CD1c-positive myeloid dendritic cell (primary cell): Measurements from ENCODE around the gene PTDSS2.
"Not testable (repeated sequence)": the region's sequence is repeated elsewhere in the genome, so short reads cannot be mapped to it uniquely, and the experiment has no call there.

Experiments
- DNase-seq: peaks from one replicate; pipeline ENCODE4 v3.0.0-alpha.2; 2016; ENCODE audit errors: extremely low spot score

Gene PTDSS2

DNA sequence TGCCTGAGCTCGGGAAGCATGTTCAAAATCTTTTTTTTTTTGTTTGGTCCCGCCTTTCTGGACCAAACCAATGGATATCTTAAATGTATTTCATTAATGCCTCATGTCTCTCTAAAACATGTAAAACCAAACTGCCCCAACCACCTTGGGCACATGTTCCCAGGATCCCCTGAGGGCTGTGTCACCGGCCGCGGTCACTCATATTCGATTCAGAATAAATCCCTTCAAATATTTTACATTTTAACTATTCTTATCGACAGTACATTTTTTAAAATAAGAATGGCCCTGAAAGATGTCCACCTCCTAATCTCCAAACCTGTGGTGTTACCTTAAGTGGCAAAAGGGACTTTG lies 54.9 kb downstream of the PTDSS2 start:
- DNase-seq = no peak

DNA sequence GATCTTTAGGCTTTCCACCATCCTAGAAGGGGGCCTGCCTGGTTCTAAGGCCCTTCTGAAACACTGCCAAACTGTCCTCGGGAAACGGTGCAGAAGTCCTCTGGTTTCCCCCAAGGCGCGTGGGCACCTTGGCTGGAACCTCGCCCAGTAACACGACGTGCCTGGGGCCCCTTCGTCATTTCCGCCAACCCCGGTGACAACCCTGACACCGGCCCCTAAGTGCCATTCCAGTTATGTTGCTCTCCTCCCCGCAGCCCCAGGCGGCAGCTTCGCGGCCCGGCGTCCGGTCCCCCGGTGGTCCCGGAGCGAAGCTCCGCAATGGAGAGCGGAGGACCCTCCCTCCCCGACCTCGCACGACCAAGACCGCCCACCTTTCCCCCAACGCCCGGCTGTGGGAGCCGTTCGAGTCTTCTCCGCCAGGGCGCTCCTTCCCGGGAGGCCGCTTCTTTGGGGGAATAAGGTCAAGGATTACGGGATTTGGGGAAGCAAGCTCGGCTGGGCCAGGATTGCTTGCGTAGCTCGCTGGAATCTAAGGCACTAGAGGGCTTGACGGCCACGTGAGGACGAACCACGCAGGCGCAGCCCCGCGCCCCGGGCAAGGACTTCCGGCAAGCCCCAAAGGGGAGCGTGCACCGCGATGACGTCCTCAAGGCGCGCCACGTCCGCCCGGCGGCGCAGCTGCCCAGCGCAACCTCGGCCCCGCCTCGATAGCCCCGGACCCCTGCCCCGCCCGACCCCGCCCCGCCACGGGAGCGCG lies 56.3 kb downstream of the PTDSS2 start:
- peak; percentile 99 for DNase-seq

DNA sequence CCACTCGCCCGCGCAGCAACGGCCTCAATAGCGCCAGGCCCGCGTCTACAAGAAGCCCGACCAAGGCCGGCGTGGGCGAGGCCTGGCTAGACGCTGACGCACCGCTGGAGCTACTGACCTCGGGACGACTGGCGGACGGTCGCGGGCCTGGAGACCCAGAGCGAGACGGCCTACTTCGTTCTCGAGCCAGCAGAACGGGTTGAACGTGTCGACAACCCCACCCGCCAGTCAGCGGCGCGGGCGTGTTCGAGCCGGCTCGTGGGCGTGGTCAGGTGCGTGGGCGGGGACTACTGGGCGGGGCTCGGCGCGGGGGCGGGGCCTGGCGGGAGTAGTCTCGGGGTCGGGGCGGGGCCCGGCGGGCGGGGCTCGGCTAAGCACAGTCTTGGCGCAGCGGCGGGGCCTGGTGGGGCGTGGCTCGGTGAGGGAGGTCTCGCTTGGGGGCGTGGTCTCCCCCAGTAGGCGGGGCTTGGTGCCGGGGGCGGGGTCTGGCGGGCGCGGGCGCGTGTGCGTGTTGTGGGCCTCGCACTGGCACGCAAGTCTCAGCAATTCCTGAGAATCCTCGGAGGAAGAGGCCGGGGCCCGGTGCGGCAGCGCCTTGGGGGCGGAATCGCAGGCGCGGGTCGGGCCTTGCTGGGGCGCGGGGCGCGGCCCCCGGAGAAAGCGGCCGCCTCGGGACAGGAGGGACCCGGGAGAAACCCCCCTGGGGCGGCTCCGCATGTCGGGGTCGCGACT lies 57.1 kb downstream of the PTDSS2 start, which contains the start of gene RNH1:
TSS of gene RNH1 (minus strand) at position 248 of the 732 bp plus-strand sequence. CDS start 5,080 bp downstream, outside the sequence.
- DNase-seq = peak; percentile 99

DNA sequence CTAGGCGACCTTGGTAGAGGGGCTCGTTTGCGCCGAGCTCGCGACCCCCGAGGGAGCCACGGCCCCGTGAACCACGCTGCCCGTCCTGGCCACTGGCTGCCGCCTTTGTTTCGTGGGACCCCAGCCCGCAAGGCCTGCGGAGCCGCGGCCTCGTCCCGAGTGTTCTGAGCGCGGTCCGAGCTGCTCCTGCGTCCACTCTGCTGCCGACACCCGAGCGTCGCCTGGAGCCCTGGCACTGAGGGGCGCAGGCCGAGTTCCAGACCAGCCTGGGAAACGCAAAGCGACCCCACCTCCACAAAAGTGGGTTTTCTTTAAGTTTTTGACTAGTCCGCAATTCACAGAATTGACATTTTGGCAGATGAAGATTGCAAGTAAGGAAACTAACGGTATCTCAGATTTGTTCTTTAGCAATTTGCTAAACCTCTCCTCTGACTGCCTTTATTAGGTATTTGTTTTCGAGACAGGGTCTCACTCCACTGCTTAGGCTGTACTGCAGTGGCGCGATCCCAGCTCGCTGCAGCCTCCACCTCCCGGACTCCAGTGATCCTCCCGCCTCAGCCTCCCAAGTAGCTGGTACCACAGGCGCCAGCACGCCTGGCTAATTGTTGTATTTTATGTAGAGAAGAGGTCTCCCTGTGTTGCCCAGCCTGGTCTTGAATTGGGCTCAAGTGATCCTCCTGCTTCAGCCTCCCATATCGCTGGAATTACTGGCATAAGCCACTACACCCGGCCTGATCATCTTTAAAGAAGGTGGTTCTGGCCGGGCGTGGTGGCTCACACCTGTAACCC lies 57.8 kb downstream of the PTDSS2 start:
- no peak for DNase-seq

DNA sequence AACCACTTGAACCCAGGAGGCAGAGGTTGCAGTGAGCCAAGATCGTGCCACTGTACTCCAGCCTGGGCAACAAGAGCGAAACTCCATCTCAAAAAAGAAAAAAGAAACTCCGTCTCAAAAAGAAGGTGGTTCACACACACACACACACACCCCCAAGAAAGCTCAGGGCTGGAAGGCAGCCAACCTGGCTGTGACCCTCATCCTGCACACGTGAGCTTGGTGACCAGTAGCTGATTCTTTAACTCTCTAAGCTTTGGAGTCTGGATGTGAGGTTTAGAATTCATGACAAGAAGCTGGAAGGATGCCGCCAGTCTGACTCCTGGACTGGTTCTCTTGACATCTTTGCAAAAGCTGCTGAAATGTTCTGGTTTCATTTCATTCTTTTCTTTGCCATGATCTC lies 58.9 kb downstream of the PTDSS2 start:
- DNase-seq = no peak

DNA sequence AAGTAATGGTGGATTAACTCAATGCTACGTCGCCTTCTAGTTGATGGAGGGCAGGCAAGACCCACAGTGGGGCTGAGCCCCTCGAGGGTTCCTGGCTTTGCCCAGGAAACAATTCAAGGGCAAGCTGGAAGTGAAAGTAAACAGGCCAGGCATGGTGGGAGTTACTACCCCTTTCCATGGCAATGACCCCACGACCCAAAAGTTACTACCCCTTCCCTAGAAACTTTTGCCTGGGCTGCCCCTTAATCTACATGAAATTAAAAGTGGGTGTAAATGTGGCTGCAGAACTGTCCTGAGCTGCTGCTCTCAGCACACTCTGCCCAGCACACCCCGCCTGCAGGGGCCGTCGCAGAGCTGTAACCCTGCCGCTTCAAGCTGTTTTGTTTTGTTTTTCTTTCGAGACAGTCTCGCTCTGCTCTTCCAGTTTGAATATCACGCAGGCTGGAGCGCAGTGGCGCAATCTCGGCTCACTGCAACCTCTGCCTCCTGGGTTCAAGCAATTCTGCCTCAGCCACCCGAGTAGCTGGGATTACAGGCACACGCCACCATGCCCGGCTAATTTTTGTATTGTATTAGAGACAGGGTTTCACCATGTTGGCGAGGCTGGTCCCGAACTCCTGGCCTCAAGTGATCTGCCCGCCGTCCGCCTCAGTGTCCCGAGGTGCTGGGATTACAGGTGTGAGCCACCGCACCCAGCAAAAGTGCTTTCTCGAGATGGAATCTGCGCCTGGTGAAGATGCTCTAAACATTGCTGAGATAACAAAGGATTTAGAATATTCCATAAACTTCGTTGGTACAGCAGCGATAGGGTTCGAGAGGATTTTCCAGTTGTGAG lies 62.9 kb downstream of the PTDSS2 start:
- peak; percentile 78 for DNase-seq

DNA sequence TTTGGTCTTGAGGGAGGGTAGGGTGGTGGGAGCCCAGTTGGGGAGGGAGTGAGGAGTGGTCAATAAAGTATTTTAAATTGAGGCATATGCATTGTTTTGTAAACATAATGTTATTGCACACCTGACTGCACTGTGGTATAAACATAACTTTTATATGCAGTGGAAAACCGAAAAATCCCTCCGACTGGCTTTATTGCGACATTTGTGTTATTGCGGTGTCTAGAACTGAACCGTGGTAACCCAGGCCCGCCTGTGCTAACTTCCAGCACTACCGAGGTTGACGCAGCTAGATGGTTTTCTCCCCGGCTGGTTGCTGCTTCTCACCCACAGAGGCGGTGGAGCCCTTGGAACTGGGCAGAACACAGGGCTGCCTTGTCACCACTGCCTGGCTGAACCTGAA lies 64.5 kb downstream of the PTDSS2 start:
- no peak for DNase-seq

DNA sequence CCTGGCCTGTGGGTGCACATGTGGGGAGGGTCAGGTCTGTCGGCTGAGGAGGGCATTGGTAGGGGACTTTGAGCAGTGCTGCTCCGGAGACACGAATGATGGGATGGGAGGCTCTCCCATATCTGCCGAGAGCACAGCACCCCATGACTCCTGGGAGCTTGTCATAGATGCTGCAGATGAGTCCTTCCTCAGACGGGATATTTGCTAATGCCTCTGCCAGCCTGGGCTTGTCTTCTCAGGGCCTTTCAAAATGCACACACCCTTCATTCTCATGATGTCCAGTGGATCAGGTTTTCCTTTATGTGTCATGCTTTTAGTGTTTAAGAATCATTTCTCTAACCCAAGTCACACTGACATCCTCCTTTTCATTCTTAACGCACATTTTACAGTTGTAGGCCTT lies 65.1 kb downstream of the PTDSS2 start:
- no peak for DNase-seq

DNA sequence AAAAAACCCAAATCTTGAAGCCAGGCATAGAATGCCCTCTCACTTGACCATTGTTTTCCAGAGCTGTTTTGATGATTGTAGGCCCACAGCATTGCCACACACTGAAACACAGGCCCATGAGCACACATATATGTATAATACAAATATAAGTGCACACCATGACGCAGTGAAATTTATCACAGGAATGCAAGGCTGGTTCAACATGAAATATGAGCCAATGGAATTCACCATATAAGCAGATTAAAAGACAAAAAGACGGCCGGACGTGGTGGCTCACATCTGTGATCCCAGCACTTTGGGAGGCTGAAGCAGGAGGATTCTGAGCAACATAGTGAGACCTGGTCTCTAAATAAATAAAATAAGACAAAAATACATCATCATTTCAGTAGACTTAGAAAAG lies 66.3 kb downstream of the PTDSS2 start:
- no peak for DNase-seq

DNA sequence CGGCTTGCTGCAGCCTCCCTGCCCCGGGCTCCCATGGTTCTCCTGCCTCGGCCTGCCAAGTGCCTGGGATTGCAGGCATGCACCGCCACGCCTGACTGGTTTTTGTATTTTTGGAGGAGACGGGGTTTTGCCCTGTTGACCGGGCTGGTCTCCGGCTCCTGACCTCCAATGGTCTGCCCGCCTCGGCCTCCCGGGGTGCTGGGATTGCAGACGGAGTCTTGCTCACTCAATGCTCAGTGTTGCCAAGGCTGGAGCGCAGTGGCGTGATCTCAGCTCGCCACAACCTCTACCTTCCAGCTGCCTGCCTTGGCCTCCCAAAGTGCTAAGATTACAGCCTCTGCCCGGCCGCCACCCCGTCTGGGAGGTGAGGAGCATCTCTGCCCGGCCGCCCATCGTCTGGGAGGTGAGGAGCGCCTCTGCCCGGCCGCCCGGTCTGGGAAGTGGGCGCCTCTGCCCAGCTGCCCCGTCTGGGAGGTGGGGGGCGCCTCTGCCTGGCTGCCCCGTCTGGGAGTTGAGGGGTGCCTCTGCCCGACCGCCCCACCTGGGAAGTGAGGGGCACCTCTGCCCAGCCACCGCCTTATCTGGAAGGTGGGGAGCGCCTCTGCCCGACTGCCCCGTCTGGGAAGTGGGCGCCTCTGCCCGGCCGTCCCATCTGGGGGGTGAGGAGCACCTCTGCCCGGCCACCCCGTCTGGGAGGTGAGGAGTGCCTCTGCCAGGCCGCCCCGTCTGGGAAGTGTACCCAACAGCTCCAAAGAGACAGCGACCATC lies 67.0 kb downstream of the PTDSS2 start:
- not testable (repeated sequence) for DNase-seq

DNA sequence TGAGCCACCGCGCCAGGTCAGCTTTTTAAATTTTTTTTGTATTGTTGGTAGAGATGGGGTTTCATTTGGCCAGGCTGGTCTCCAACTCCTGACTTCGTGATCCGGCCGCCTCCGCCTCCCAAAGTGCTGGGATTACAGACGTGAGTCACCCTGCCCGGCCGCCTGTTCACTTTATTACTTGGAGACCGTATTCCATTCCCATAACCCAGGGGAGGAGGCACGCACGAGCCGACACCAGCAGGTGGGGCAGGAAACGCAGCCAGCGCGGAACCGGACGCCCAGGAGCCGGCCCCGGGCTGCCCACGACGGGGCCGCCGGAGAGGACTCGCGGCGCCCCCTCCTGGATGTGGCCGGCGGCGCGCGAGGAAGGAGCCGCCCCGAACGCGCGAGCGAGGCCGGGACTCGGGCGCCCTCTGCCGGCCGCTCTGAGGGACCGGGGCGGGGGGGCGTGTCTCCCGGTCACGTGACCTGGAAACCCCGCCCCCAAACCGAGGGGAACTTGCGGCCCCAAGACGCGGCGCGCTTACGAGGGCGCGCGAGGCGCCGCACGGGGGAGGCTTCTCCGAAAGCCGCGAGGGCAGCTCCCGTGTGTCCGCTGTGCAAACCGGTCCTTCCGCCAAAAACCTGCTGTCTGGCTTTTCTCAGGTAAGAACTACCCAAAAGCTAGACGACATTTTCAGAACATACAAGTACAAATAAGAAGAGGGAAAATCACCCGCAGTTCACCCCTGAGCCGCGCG lies 68.6 kb downstream of the PTDSS2 start:
- DNase-seq = peak; percentile 98

DNA sequence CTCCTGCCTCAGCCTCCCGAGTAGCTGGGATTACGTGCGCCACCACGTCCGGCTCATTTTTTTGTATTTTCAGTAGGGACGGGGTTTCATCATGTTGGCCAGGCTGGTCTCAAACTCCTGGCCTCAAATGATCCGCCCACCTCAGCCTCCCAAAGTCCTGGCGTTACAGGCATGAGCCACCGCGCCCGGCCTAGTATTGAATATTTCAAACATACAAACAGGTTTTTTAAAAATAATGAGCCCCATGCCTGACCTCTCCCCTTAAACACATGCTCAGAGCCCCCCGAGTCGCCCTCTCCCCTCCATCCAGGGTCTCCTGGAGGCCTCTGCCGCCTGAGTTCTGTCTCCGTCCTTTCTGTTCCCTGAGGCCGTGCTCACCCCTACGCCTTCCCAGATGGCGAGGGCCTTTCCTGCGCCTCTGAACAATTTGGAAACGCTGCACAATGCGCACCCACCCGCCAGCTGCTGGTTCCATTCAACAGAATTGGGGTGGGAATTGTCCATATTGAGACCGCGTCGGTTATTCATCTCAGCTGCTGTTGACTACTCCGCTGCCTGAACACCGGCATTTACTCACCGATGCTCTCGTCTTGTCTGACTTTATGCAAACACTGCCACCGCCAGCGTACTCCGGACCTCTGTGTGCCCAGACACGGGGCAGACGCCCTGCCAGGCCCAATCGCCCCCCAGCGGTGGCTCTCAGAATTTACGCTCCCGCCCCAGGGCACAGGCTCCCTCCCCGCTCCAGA lies 70.5 kb downstream of the PTDSS2 start:
- no peak for DNase-seq

DNA sequence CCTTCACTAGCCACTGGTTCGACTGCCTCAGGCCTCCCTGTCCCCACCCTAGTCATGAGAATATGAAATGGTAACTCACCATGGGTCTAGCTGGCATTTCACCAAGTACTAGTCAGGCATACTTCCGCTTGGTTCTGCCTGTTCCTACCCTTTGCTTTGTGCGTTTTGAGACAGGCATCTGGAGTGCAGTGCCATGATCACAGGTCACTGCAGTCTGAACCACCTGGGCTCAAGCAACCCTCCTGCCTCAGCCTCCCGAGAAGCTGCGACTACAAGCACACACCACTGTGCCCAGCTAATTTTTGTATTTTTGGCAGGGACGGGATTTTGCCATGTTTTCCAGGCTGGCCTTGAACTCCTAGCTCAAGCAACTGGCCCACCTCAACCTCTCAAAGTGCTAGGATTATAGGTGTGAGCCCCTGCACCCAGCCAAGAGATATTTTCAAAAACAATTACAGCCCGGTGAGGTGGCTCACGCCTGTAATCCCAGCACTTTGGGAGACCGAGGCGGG lies 71.2 kb downstream of the PTDSS2 start:
- DNase-seq = no peak

DNA sequence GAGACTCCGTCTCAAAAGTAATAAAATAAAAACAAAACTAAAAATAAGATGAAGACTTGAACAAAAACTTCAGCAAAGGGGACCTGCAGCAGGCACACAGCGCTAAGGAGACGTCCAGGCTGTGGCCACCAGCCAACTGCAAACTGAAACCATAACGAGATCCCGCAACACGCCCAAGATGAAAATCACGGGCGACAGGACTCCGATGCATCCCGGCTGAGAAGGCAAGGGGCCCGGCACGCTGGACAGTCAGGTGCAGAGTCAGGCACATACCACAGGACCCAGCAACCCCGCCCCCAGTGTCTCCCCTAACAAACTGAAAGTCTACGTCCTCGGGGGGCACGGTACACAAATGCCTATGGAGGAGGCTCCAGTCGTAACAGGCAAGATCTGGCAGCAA lies 76.1 kb downstream of the PTDSS2 start:
- no peak for DNase-seq

DNA sequence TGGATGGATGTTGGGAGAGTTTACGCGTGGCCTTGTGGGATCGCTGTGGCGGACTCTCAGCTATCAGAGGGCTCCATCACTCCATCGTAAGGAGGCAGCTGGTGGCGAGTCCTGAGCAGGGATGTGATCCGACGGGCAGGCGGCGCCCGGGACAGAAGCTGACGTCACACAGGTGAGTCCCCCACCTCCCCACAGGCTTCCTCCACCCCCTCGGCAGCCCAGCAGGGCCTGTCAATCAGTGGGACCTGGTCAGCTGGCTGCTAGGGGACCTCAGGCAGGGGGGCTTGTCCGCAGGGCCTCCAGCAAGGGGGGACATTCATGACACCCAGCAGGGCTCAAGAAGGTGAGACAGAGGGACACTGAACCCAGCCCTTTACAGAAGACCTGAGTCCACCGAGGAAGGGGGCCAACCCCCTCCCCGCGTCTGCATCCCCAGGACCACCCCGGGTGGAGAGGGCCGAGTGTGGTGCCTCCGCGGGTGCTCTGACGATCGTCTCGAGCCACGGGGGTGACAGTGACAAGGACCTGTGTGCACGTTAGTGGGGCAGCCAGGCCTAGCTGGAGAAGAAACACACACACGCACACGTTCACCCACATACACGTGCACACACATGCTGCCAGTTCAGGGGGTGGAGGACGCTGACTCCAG lies 78.2 kb downstream of the PTDSS2 start:
- no peak for DNase-seq

DNA sequence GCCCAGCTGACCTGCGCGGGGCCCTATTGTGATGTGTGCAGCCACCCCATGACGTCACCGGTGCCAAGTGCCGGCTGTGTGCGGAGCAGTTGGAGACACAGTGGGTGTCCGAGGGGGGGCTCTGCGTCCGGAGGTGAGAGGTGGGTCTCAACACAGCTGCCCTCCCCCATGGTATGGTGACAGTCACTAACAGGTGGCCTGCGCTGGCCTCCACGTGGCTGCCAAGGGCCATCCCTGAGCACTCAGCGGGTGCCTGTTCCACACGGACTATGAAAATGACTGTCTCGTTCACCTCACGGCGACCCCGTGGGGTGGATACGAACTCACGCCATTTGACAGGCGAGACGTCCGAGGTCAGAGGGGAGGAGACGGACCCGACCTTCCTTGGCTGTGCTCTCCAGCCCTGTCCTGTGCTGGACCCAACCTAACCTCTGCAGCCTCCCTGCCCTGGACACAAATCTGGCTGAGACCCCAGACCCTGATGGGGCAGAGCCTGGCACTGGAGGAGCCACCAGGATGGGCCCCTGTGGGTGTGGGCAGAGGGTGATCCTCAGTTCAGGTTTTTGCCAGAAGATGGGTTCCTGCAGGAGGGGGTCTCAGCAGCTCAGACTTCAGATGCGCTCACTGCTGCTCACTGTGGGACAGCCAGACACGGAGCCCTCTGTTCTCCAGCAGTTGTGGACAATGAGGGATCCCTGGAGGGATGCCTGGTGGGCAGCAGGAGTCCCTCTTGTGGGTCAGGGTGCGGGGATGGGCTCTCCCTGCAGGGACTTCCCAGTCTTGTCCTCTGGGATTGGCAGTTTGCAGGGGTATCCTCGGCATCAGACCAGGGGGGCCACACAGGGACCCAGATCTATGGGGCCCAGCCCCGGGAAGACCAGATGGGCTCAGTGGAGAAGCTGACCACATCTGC lies 79.0 kb downstream of the PTDSS2 start:
- no peak for DNase-seq

DNA sequence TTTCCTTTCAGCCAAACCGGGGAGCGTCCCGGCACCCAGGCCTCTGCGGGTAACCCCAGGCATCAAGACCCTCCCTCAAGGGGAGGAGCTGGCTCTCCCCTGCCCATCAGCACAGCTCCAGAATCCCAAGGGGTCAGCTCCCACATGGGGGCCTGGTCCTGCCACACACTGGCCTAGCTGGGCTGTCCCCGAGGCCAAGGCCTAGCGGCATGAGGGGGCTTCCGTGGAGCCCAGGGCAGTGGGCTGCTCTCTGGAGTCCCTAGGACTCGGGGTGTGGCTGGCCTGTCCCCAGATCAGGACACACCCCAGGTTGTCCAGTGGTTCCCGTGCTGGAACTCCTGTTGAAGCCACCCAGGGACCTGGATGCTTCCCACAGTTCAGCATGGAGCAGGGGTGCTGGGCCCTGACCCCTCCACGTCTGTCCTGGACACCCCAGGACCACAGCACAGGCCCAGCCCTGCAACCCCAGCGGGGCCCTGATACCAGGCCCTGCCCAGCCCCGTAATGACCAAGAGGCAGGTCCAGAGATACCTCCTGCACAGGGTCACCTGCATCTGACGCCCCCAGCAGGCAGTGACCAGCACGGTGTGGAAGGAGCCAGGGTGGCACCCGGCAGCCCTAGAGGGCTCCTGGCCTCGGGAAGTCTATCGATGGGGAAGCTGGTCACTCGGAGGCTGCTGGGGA lies 79.8 kb downstream of the PTDSS2 start:
- DNase-seq = no peak
